ENCODE data around the gene NDC80.

Gene NDC80

GRCh38 chr18:2588666-2589344 lies 17.4 kb downstream of the NDC80 start:
- no peak overlapping the region for H3K4me3 ChIP-seq (ENCODE audit: low read depth, low read length)
- DNase-seq (ENCODE audit: low read depth) = no peak
- in situ Hi-C loops (cut with HindIII; ENCODE audit: low sequenced_read_pairs) = no loop called here

GRCh38 chr18:2589345-2590068 lies 18.1 kb downstream of the NDC80 start:
- no peak overlapping the region for H3K4me3 ChIP-seq (ENCODE audit: low read depth, low read length)
- no peak for TF ChIP-seq CTCF (IDR thresholded peaks at IDR 0.05; ENCODE audit: low read depth, low read length, missing control alignments)
- DNase-seq (ENCODE audit: low read depth) = no peak
- in situ Hi-C loops (cut with HindIII; ENCODE audit: low sequenced_read_pairs) = no loop called here

More at GRCh38 chr18:2588666-2589344, 17.4 kb downstream of the NDC80 start:
- no peak for TF ChIP-seq CTCF (IDR thresholded peaks at IDR 0.05; ENCODE audit: low read depth, low read length, missing control alignments)

- TF ChIP-seq CTCF (IDR thresholded peaks at IDR 0.05; ENCODE audit: low read depth, low read length, missing control alignments) = no peak
- H3K4me3 ChIP-seq (ENCODE audit: low read depth, low read length) = no peak overlapping the region
- DNase-seq (ENCODE audit: low read depth) = no peak
- in situ Hi-C loops (cut with HindIII; ENCODE audit: low sequenced_read_pairs) = no loop called here
Measured at GRCh38 chr18:2590303-2590702, 18.9 kb downstream of the NDC80 start.

- in situ Hi-C loops (cut with HindIII; ENCODE audit: low sequenced_read_pairs) = no loop called here
- TF ChIP-seq CTCF (IDR thresholded peaks at IDR 0.05; ENCODE audit: low read depth, low read length, missing control alignments) = no peak
- no peak overlapping the region for H3K4me3 ChIP-seq (ENCODE audit: low read depth, low read length)
- DNase-seq (ENCODE audit: low read depth) = no peak
Measured at GRCh38 chr18:2597639-2598038, 26.3 kb downstream of the NDC80 start.

- TF ChIP-seq CTCF (IDR thresholded peaks at IDR 0.05; ENCODE audit: low read depth, low read length, missing control alignments) = no peak
- in situ Hi-C loops (cut with HindIII; ENCODE audit: low sequenced_read_pairs) = no loop called here
Measured at GRCh38 chr18:2602844-2603243, 31.5 kb downstream of the NDC80 start.

GRCh38 chr18:2606335-2606734 lies 35.0 kb downstream of the NDC80 start:
- TF ChIP-seq CTCF (IDR thresholded peaks at IDR 0.05; ENCODE audit: low read depth, low read length, missing control alignments) = no peak
- in situ Hi-C loops (cut with HindIII; ENCODE audit: low sequenced_read_pairs) = no loop called here
- no peak for DNase-seq (ENCODE audit: low read depth)

More at GRCh38 chr18:2602844-2603243, 31.5 kb downstream of the NDC80 start:
- H3K4me3 ChIP-seq (ENCODE audit: low read depth, low read length) = no peak overlapping the region
- no peak for DNase-seq (ENCODE audit: low read depth)

More at GRCh38 chr18:2606335-2606734, 35.0 kb downstream of the NDC80 start:
- H3K4me3 ChIP-seq (ENCODE audit: low read depth, low read length) = no peak overlapping the region
